ENCODE data around the gene PCNX2. TPM values are rescaled to one million over a fixed set of nuclear protein-coding genes. Genes with fewer than 3 reads are reported as not detected.

Gene PCNX2
- total and polyA plus RNA-seq, 2 of the 13 experiments (the other 11 are each of a cell fraction or from before 2014, with no cell fraction given): 0.11 to 0.42 TPM

GRCh38 chr1:232987046-232987773 is 308.3 kb downstream of the PCNX2 start (continued):
- TF ChIP-seq WIZ (CRISPR knock-in tag; IDR thresholded peaks at IDR 0.05) (no peak), YEATS4 (CRISPR knock-in tag; IDR thresholded peaks at IDR 0.05; ENCODE audit: borderline replicate concordance) (no peak), TRAFD1 (CRISPR knock-in tag; IDR thresholded peaks at IDR 0.05; ENCODE audit: borderline replicate concordance) (no peak), ZNF674 (CRISPR knock-in tag; IDR thresholded peaks at IDR 0.05; ENCODE audit: low read depth) (no peak), PBX2 (CRISPR knock-in tag; IDR thresholded peaks at IDR 0.05) (no peak), ZNF160 (CRISPR knock-in tag; IDR thresholded peaks at IDR 0.05) (no peak), ZNF564 (CRISPR knock-in tag; IDR thresholded peaks at IDR 0.05) (no peak), SALL2 (CRISPR knock-in tag; IDR thresholded peaks at IDR 0.05) (no peak), KDM5A (IDR thresholded peaks at IDR 0.05; ENCODE audit: borderline replicate concordance, low read length) (no peak), KLF12 (CRISPR knock-in tag; IDR thresholded peaks at IDR 0.05; ENCODE audit: borderline replicate concordance) (no peak), MNT (IDR thresholded peaks at IDR 0.05) (no peak)
